Aorta (tissue), 5 donors: Measurements from ENCODE around the gene DOK3. TPM values are rescaled to one million over a fixed set of nuclear protein-coding genes. Genes with fewer than 3 reads are reported as not detected.

Experiments
- ATAC-seq: fragments of 200-7000 bp; cut with Tn5 transposase; one replicate; pipeline ENCODE4 v1.9.1; 2022; ENCODE audit warnings: moderate library complexity; ENCODE audit not compliant: low FRiP score
- DNase-seq, 2 donors: peaks; one replicate each; pipeline ENCODE4 v3.0.0-alpha.2; 2020
- H3K27ac ChIP-seq, 2 donors: one replicate each; pipeline ENCODE4 v1.5.1; 2013; ENCODE audit warnings: low read length in 2 of 2, mild to moderate bottlenecking in 2 of 2, moderate library complexity in 2 of 2, control low read depth in 1 of 2, inconsistent platforms in 1 of 2, low read depth in 1 of 2
- H3K27me3 ChIP-seq, 2 donors: one replicate each; pipeline ENCODE4 v1.6.1; 2013; ENCODE audit warnings: control low read depth in 1 of 2, low read length in 1 of 2, mild to moderate bottlenecking in 1 of 2, moderate library complexity in 1 of 2; ENCODE audit not compliant: insufficient read depth in 2 of 2, control insufficient read depth in 1 of 2
- H3K36me3 ChIP-seq, 2 donors: one replicate each; pipeline ENCODE4 v1.6.1; 2013; ENCODE audit warnings: control low read depth in 1 of 2, low read length in 1 of 2, mild to moderate bottlenecking in 1 of 2; ENCODE audit not compliant: insufficient read depth in 2 of 2, control insufficient read depth in 1 of 2
- H3K4me1 ChIP-seq, 2 donors: one replicate each; pipeline ENCODE4 v1.6.1; 2013; ENCODE audit warnings: low read length in 2 of 2, control low read depth in 1 of 2, mild to moderate bottlenecking in 1 of 2, moderate library complexity in 1 of 2; ENCODE audit not compliant: insufficient read depth in 2 of 2, control insufficient read depth in 1 of 2
- H3K4me3 ChIP-seq, 2 donors: one replicate each; pipeline ENCODE4 v1.5.1; 2013; ENCODE audit warnings: low read length in 2 of 2, control low read depth in 1 of 2, mild to moderate bottlenecking in 1 of 2
- H3K9me3 ChIP-seq: one replicate; pipeline ENCODE4 v1.6.1; 2013; ENCODE audit warnings: mild to moderate bottlenecking, low read length; ENCODE audit not compliant: control insufficient read depth
- WGBS, 2 donors: extraction: QIAGEN DNeasy Blood & Tissue Kit; methylation state at CpG; one replicate each; pipeline ENCODE4 v1.1.7; 2013; 5-methylcytosine and 5-hydroxymethylcytosine counted together
- intact Hi-C, 2 donors: fragments of 100-400 bp; cut with DNase I; formaldehyde crosslinking; loops; one replicate each; pipeline versions ENCODE4 v1.14.2 to v1.15.0; 2022
- polyA plus RNA-seq, 2 donors: library from polyadenylated mRNA; stranded (reverse); fragments of 200-250 nt; gene quantifications; one replicate each; pipeline ENCODE4 v1.2.3, GENCODE V29; 2013
- total RNA-seq, 2 donors: library from RNA; stranded (reverse); fragmentation: NEBNext Ultra II Directional; extraction: Animal tissue kit (Norgen Biotek cat#: 25700); gene quantifications; one replicate each; pipeline ENCODE4 v1.2.1, GENCODE V29; 2021
- donor health status: healthy with polysubstance abuse.
- donor health status: Bipolar disorder and iron deficiency.
- donor health status: DM: no; HTN: no; CAD: no.
- donor health status: DM: no; HTN: no; CAD: no.
- donor health status: DM: yes; HTN: yes; CAD: no.

Gene DOK3
- total and polyA plus RNA-seq, 4 donors = 2.7 to 21.6 (median 9.7) TPM

- intact Hi-C loops = no loop called here
- Histone ChIP-seq H3K4me1 (no peaks in the 10 kb centered on the region), H3K27ac (no peak overlapping the region), H3K36me3 (peaks cover 0 to 2% of the 10 kb centered on the region in 2 donors), H3K9me3 (no peaks in the 10 kb centered on the region), H3K27me3 (no peaks in the 10 kb centered on the region), H3K4me3 (no peak overlapping the region)
- 92 to 93% methylated on average over 34 of the region's 34 CpGs for WGBS, 2 donors
- peak in 1 of 2 donors; percentile 48 for DNase-seq
- ATAC-seq = no peak
Observed at GRCh38 chr5:177511796-177512675, 2.4 kb upstream of the DOK3 start.

GRCh38 chr5:177511181-177511580 lies 1.6 kb upstream of the DOK3 start:
- 84 to 86% methylated on average over 5 of the region's 5 CpGs for WGBS, 2 donors
- intact Hi-C loops = no loop called here

GRCh38 chr5:177510567-177511053 lies 984 bp upstream of the DOK3 start:
- no peak for ATAC-seq
- DNase-seq = peak in 1 of 2 donors; percentile 77
- H3K4me1 ChIP-seq = no peaks in the 10 kb centered on the region
- H3K27ac ChIP-seq = no peak overlapping the region
- H3K36me3 ChIP-seq = peaks cover 0 to 2% of the 10 kb centered on the region in 2 donors
- no peak overlapping the region for H3K4me3 ChIP-seq
- no peaks in the 10 kb centered on the region for H3K27me3 ChIP-seq
- 86 to 89% methylated on average over 15 of the region's 15 CpGs for WGBS, 2 donors
- no peaks in the 10 kb centered on the region for H3K9me3 ChIP-seq
- intact Hi-C loops = no loop called here

More at GRCh38 chr5:177511181-177511580, 1.6 kb upstream of the DOK3 start:
- ATAC-seq = no peak
- no peaks in the 10 kb centered on the region for H3K9me3 ChIP-seq
- no peaks in the 10 kb centered on the region for H3K4me1 ChIP-seq
- no peak overlapping the region for H3K4me3 ChIP-seq
- H3K36me3 ChIP-seq = peaks cover 0 to 2% of the 10 kb centered on the region in 2 donors
- no peak overlapping the region for H3K27ac ChIP-seq
- peak; percentile 46 to 73 for DNase-seq
- no peaks in the 10 kb centered on the region for H3K27me3 ChIP-seq

- no peaks in the 10 kb centered on the region for H3K4me1 ChIP-seq
- 66 to 71% methylated on average over 11 of the region's 11 CpGs for WGBS, 2 donors
- ATAC-seq = no peak
- H3K36me3 ChIP-seq = peaks cover 0 to 2% of the 10 kb centered on the region in 2 donors
- H3K27me3 ChIP-seq = no peaks in the 10 kb centered on the region
- no peak overlapping the region for H3K4me3 ChIP-seq
- DNase-seq = peak in 1 of 2 donors; percentile 49
- intact Hi-C loops = no loop called here
- H3K9me3 ChIP-seq = no peaks in the 10 kb centered on the region
- H3K27ac ChIP-seq = no peak overlapping the region
Observed at GRCh38 chr5:177509991-177510566, 453 bp upstream of the DOK3 start.

GRCh38 chr5:177508837-177509236 lies 789 bp downstream of the DOK3 start:
- Histone ChIP-seq H3K4me1 (no peaks in the 10 kb centered on the region), H3K27me3 (no peaks in the 10 kb centered on the region), H3K4me3 (no peak overlapping the region), H3K27ac (no peak overlapping the region), H3K36me3 (peaks cover 0 to 2% of the 10 kb centered on the region in 2 donors), H3K9me3 (no peaks in the 10 kb centered on the region)
- 72 to 78% methylated on average over 8 of the region's 8 CpGs for WGBS, 2 donors
- ATAC-seq = no peak
- DNase-seq = peak in 1 of 2 donors; percentile 43
- intact Hi-C loops = no loop called here

- Histone ChIP-seq H3K27me3 (no peaks in the 10 kb centered on the region), H3K9me3 (no peaks in the 10 kb centered on the region), H3K4me1 (no peaks in the 10 kb centered on the region), H3K36me3 (peaks cover 0 to 2% of the 10 kb centered on the region in 2 donors), H3K27ac (no peak overlapping the region), H3K4me3 (no peak overlapping the region)
- intact Hi-C loops = no loop called here
- 93 to 95% methylated on average over 25 to 26 of the region's 26 CpGs for WGBS, 2 donors
- no peak for ATAC-seq
- DNase-seq = peak; percentile 52 to 76
Observed at GRCh38 chr5:177508221-177508611, 1.4 kb downstream of the DOK3 start.

GRCh38 chr5:177507596-177508220 lies 1.9 kb downstream of the DOK3 start:
- Histone ChIP-seq H3K4me3 (no peak overlapping the region), H3K9me3 (no peaks in the 10 kb centered on the region), H3K27ac (no peak overlapping the region), H3K36me3 (peaks cover 0 to 2% of the 10 kb centered on the region in 2 donors), H3K4me1 (no peaks in the 10 kb centered on the region), H3K27me3 (no peaks in the 10 kb centered on the region)
- ATAC-seq (no peak), DNase-seq (peak; percentile 51 to 66)
- intact Hi-C loops = no loop called here
- WGBS, 2 donors = 91% methylated on average over 17 of the region's 17 CpGs

- no peak for DNase-seq
- H3K4me3 ChIP-seq = no peak overlapping the region
- no peak overlapping the region for H3K27ac ChIP-seq
- ATAC-seq = no peak
- WGBS, 2 donors = 83 to 84% methylated on average over 9 of the region's 9 CpGs
- H3K4me1 ChIP-seq = no peaks in the 10 kb centered on the region
- intact Hi-C loops = no loop called here
- no peaks in the 10 kb centered on the region for H3K36me3 ChIP-seq
- H3K27me3 ChIP-seq = no peaks in the 10 kb centered on the region
- H3K9me3 ChIP-seq = no peaks in the 10 kb centered on the region
Observed at GRCh38 chr5:177507165-177507564, 2.5 kb downstream of the DOK3 start.
